H9 (cell line): ENCODE data around the gene CETN3. TPM values are rescaled to one million over a fixed set of nuclear protein-coding genes. Genes with fewer than 3 reads are reported as not detected.

Source experiments
- DNase-seq: peaks from one replicate; pipeline ENCODE4 v3.0.0-alpha.2; 2017
- H2AFZ ChIP-seq: one replicate; pipeline ENCODE4 v1.6.1; 2013; ENCODE audit warnings: mild to moderate bottlenecking, low read length, control low read depth, moderate library complexity
- H2AK5ac ChIP-seq: 2 replicates; pipeline ENCODE4 v1.6.1; 2013; ENCODE audit warnings: low read length, control low read depth, mixed read lengths; ENCODE audit not compliant: insufficient read length
- H2BK120ac ChIP-seq: one replicate; pipeline ENCODE4 v1.6.1; 2013; ENCODE audit warnings: low read depth, mild to moderate bottlenecking, low read length, control low read depth, inconsistent platforms; ENCODE audit not compliant: poor library complexity, severe bottlenecking
- H2BK12ac ChIP-seq: 2 replicates; pipeline ENCODE4 v1.6.1; 2013; ENCODE audit warnings: low read length, control low read depth, mixed read lengths, low read depth; ENCODE audit not compliant: insufficient read length
- H2BK15ac ChIP-seq: 2 replicates; pipeline ENCODE4 v1.6.1; 2013; ENCODE audit warnings: low read depth, low read length, control low read depth
- H2BK20ac ChIP-seq: one replicate; pipeline ENCODE4 v1.6.1; 2013; ENCODE audit warnings: low read depth, mild to moderate bottlenecking, low read length, control low read depth, inconsistent platforms; ENCODE audit not compliant: poor library complexity, severe bottlenecking
- H2BK5ac ChIP-seq: 2 replicates; pipeline ENCODE4 v1.6.1; 2013; ENCODE audit warnings: low read length, control low read depth, mixed read lengths; ENCODE audit not compliant: insufficient read length
- H3K14ac ChIP-seq: 2 replicates; pipeline ENCODE4 v1.6.1; 2013; ENCODE audit warnings: low read length, control low read depth; ENCODE audit not compliant: insufficient read depth
- H3K18ac ChIP-seq: 2 replicates; pipeline ENCODE4 v1.6.1; 2013; ENCODE audit warnings: low read depth, mild to moderate bottlenecking, mixed read lengths, low read length, control low read depth; ENCODE audit not compliant: insufficient read length
- H3K23ac ChIP-seq: 2 replicates; pipeline ENCODE4 v1.6.1; 2013; ENCODE audit warnings: low read length, control low read depth, mixed read lengths, low read depth; ENCODE audit not compliant: insufficient read length
- H3K23me2 ChIP-seq: 2 replicates; pipeline ENCODE4 v1.6.1; 2013; ENCODE audit warnings: low read depth, mild to moderate bottlenecking, mixed read lengths, low read length, control low read depth; ENCODE audit not compliant: insufficient read length, poor library complexity, severe bottlenecking
- H3K27ac ChIP-seq: 2 replicates; pipeline ENCODE4 v1.5.1; 2013; ENCODE audit warnings: low read length, control low read depth, mixed read lengths, low read depth; ENCODE audit not compliant: insufficient read length
- H3K27me3 ChIP-seq: 2 replicates; pipeline ENCODE4 v1.6.1; 2013; ENCODE audit warnings: low read length, control low read depth, inconsistent platforms; ENCODE audit not compliant: insufficient read depth
- H3K4ac ChIP-seq: 2 replicates; pipeline ENCODE4 v1.6.1; 2013; ENCODE audit warnings: low read depth, mild to moderate bottlenecking, control low read depth, inconsistent platforms, low read length, moderate library complexity
- H3K4me1 ChIP-seq: 2 replicates; pipeline ENCODE4 v1.6.1; 2013; ENCODE audit warnings: low read length, control low read depth, inconsistent platforms; ENCODE audit not compliant: insufficient read depth
- H3K4me2 ChIP-seq: 2 replicates; pipeline ENCODE4 v1.6.1; 2013; ENCODE audit warnings: low read length, control low read depth, mixed read lengths; ENCODE audit not compliant: insufficient read length, insufficient read depth
- H3K56ac ChIP-seq: 2 replicates; pipeline ENCODE4 v1.6.1; 2013; ENCODE audit warnings: low read depth, mild to moderate bottlenecking, mixed read lengths, low read length, control low read depth; ENCODE audit not compliant: insufficient read length
- H3K79me1 ChIP-seq: 2 replicates; pipeline ENCODE4 v1.6.1; 2013; ENCODE audit warnings: low read depth, mild to moderate bottlenecking, moderate library complexity, low read length, control low read depth, inconsistent platforms; ENCODE audit not compliant: insufficient read depth, poor library complexity, severe bottlenecking
- H3K79me2 ChIP-seq: 2 replicates; pipeline ENCODE4 v1.6.1; 2013; ENCODE audit warnings: low read length, control low read depth, inconsistent platforms; ENCODE audit not compliant: insufficient read depth
- H3K9ac ChIP-seq: 2 replicates; pipeline ENCODE4 v1.6.1; 2013; ENCODE audit warnings: low read length, control low read depth, mixed read lengths; ENCODE audit not compliant: insufficient read length; ENCODE audit errors: extremely low read depth
- H3K9me3 ChIP-seq: one replicate; pipeline ENCODE4 v1.6.1; 2013; ENCODE audit warnings: low read depth, low read length, inconsistent platforms; ENCODE audit not compliant: control insufficient read depth
- H3T11ph ChIP-seq: one replicate; pipeline ENCODE4 v1.6.1; 2013; ENCODE audit warnings: mild to moderate bottlenecking, low read length, control low read depth, inconsistent platforms
- H4K20me1 ChIP-seq: one replicate; pipeline ENCODE4 v1.6.1; 2013; ENCODE audit not compliant: control insufficient read depth, insufficient read length, insufficient read depth
- H4K5ac ChIP-seq: 2 replicates; pipeline ENCODE4 v1.6.1; 2013; ENCODE audit warnings: low read depth, mild to moderate bottlenecking, mixed read lengths, low read length, control low read depth; ENCODE audit not compliant: insufficient read length
- H4K8ac ChIP-seq: replicated peaks from 2 replicates; pipeline ENCODE4 v1.6.1; 2013; ENCODE audit warnings: low read length, control low read depth, mixed read lengths, low read depth; ENCODE audit not compliant: insufficient read length
- H4K91ac ChIP-seq: 2 replicates; pipeline ENCODE4 v1.6.1; 2013; ENCODE audit warnings: low read depth, mild to moderate bottlenecking, moderate library complexity, mixed read lengths, low read length, control low read depth; ENCODE audit not compliant: insufficient read length
- H3K27ac Mint-ChIP-seq, 3 experiments: 2 replicates in 2 of 3; 3 replicates in 1 of 3; pipeline ENCODE4 v1.8.0; 2020 to 2021; ENCODE audit warnings: mixed read lengths in 3 of 3, mild to moderate bottlenecking in 1 of 3, moderate library complexity in 1 of 3
- H3K27me3 Mint-ChIP-seq: 2 replicates; pipeline ENCODE4 v1.8.0; 2021; ENCODE audit warnings: low read depth, mild to moderate bottlenecking, moderate library complexity, mixed read lengths
- H3K36me3 Mint-ChIP-seq, 3 experiments: 2 replicates in 2 of 3; 3 replicates in 1 of 3; pipeline ENCODE4 v1.8.0; 2020 to 2021; ENCODE audit warnings: low read depth in 3 of 3, mixed read lengths in 3 of 3; ENCODE audit not compliant: insufficient read depth in 1 of 3
- H3K4me1 Mint-ChIP-seq, 2 experiments: 2 replicates each; pipeline ENCODE4 v1.8.0; 2020; ENCODE audit warnings: mixed read lengths in 2 of 2
- H3K4me3 Mint-ChIP-seq, 2 experiments: 2 replicates in 1 of 2; 3 replicates in 1 of 2; pipeline ENCODE4 v1.8.0; 2020 to 2021; ENCODE audit warnings: mild to moderate bottlenecking in 2 of 2, mixed read lengths in 2 of 2, moderate library complexity in 1 of 2
- H3K9me3 Mint-ChIP-seq, 2 experiments: 2 replicates in 1 of 2; 3 replicates in 1 of 2; pipeline ENCODE4 v1.8.0; 2020; ENCODE audit warnings: mild to moderate bottlenecking in 2 of 2, mixed read lengths in 2 of 2, moderate library complexity in 1 of 2
- CTCF ChIP-seq: fragments of 200-600 bp; sonication (generic); conservative IDR thresholded peaks from 3 replicates; pipeline ENCODE4 v1.8.0; 2021; ENCODE audit warnings: antibody characterized with exemption, mild to moderate bottlenecking
- total RNA-seq: library from RNA; stranded (reverse); gene quantifications from 2 replicates; pipeline ENCODE4 v1.2.1, GENCODE V29; 2021

Gene CETN3
- total RNA-seq, 1 experiment from 2014 or later, result 36.3 TPM

DNA sequence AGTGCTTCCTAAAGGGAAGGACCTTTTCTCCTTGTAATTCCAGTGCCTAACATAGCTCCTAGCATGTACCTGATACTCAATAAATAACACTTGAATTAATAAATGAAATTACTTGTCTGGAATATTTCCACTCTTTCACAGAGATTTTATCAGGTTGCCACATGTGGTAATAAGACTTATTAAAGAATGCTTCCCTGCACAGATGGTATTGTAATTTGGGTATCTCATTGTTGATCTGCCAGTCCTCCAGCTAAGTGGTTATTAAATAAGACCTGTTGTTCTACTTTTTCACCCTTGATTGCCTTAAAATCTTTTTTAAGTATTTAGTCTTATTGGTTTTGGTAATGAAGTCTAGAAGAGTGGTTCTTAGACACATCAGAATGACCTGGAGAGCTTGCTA lies 28.1 kb upstream of the CETN3 start:
- Histone ChIP-seq H3K9ac (no peak overlapping the region), H3K4me1 (no peaks in the 10 kb centered on the region), H3K27me3 (no peaks in the 10 kb centered on the region), H3K27ac (no peak overlapping the region), H3K4me2 (no peak overlapping the region), H3K4ac (no peak overlapping the region), H4K91ac (no peak overlapping the region), H3K23ac (no peak overlapping the region), H2BK15ac (no peak overlapping the region), H3T11ph (no peak overlapping the region), H3K23me2 (no peaks in the 10 kb centered on the region), H2AFZ (no peak overlapping the region), H4K5ac (no peak overlapping the region), H2BK12ac (no peak overlapping the region), H3K79me1 (no peaks in the 10 kb centered on the region), H2AK5ac (no peak overlapping the region), H2BK120ac (no peak overlapping the region), H3K79me2 (no peaks in the 10 kb centered on the region), H4K20me1 (no peaks in the 10 kb centered on the region), H3K14ac (no peak overlapping the region), H2BK5ac (no peak overlapping the region), H3K18ac (no peak overlapping the region), H4K8ac (no peak overlapping the region), H3K56ac (no peak overlapping the region), H3K9me3 (no peaks in the 10 kb centered on the region), H2BK20ac (no peak overlapping the region)
- H3K9me3 Mint-ChIP-seq, result no peaks in the 10 kb centered on the region
- TF ChIP-seq CTCF, result no peak
- peaks cover 8 to 10% of the 10 kb centered on the region in 2 experiments for H3K4me1 Mint-ChIP-seq
- H3K27me3 Mint-ChIP-seq, result no peaks in the 10 kb centered on the region
- no peak for DNase-seq
- no peak overlapping the region for H3K4me3 Mint-ChIP-seq
- H3K27ac Mint-ChIP-seq, result no peak overlapping the region
- H3K36me3 Mint-ChIP-seq, result no peaks in the 10 kb centered on the region
